Mesendoderm (in vitro differentiated cells): Measurements from ENCODE around the gene MOSMO.

Experiments
- DNase-seq: peaks from one replicate; pipeline ENCODE4 v3.0.0; 2013
- H2AK5ac ChIP-seq: 2 replicates; pipeline ENCODE4 v1.6.1; 2013; ENCODE audit warnings: low read length, inconsistent platforms
- H2BK120ac ChIP-seq: 2 replicates; pipeline ENCODE4 v1.6.1; 2013; ENCODE audit warnings: low read depth, mild to moderate bottlenecking, low read length, moderate library complexity, mixed read lengths
- H2BK15ac ChIP-seq: replicated peaks from 2 replicates; pipeline ENCODE4 v1.6.1; 2013; ENCODE audit warnings: low read depth, mild to moderate bottlenecking, moderate library complexity
- H2BK5ac ChIP-seq: 2 replicates; pipeline ENCODE4 v1.6.1; 2013; ENCODE audit warnings: low read length, inconsistent platforms
- H3K18ac ChIP-seq: 2 replicates; pipeline ENCODE4 v1.6.1; 2013; ENCODE audit warnings: mild to moderate bottlenecking, low read length, mixed read lengths
- H3K23ac ChIP-seq: one replicate; pipeline ENCODE4 v1.6.1; 2013; ENCODE audit warnings: low read length
- H3K27ac ChIP-seq: 2 replicates; pipeline ENCODE4 v1.5.1; 2013; ENCODE audit warnings: low read depth, mild to moderate bottlenecking, inconsistent platforms, low read length, moderate library complexity
- H3K27me3 ChIP-seq: 2 replicates; pipeline ENCODE4 v1.6.1; 2013; ENCODE audit warnings: low read length, control low read depth, mild to moderate bottlenecking, inconsistent platforms; ENCODE audit not compliant: insufficient read depth, poor library complexity
- H3K36me3 ChIP-seq: 2 replicates; pipeline ENCODE4 v1.6.1; 2013; ENCODE audit warnings: low read length, inconsistent platforms; ENCODE audit not compliant: control insufficient read depth, insufficient read depth
- H3K4ac ChIP-seq: one replicate; pipeline ENCODE4 v1.6.1; 2013; ENCODE audit warnings: low read depth, mild to moderate bottlenecking, low read length, moderate library complexity
- H3K4me1 ChIP-seq: 2 replicates; pipeline ENCODE4 v1.6.1; 2013; ENCODE audit warnings: low read depth, low read length, inconsistent platforms; ENCODE audit not compliant: control insufficient read depth
- H3K4me2 ChIP-seq: 2 replicates; pipeline ENCODE4 v1.6.1; 2013; ENCODE audit warnings: low read length
- H3K4me3 ChIP-seq: 2 replicates; pipeline ENCODE4 v1.5.1; 2013; ENCODE audit warnings: mild to moderate bottlenecking, low read length
- H3K56ac ChIP-seq: one replicate; pipeline ENCODE4 v1.6.1; 2013; ENCODE audit warnings: low read length
- H3K79me1 ChIP-seq: 2 replicates; pipeline ENCODE4 v1.6.1; 2013; ENCODE audit warnings: low read length, inconsistent platforms
- H3K79me2 ChIP-seq: 2 replicates; pipeline ENCODE4 v1.6.1; 2013; ENCODE audit warnings: mild to moderate bottlenecking, low read length; ENCODE audit not compliant: control insufficient read depth, insufficient read depth
- H3K9ac ChIP-seq: 2 replicates; pipeline ENCODE4 v1.6.1; 2013; ENCODE audit warnings: low read length, inconsistent platforms
- H4K5ac ChIP-seq: one replicate; pipeline ENCODE4 v1.6.1; 2013; ENCODE audit warnings: low read length
- H4K8ac ChIP-seq: one replicate; pipeline ENCODE4 v1.6.1; 2013; ENCODE audit warnings: low read depth, mild to moderate bottlenecking, control low read depth, low read length, moderate library complexity
- WGBS: extraction: QIAGEN DNeasy Blood & Tissue Kit; methylation state at CpG from one replicate; pipeline ENCODE4 v1.1.7; 2013; ENCODE audit warnings: low lambda C conversion rate, missing lambda C conversion rate; ENCODE audit not compliant: insufficient coverage; ENCODE audit errors: extremely low coverage; 5-methylcytosine and 5-hydroxymethylcytosine counted together

MOSMO gene

GRCh38 chr16:22075776-22076175 lies 67.9 kb downstream of the MOSMO start:
- no peak overlapping the region for H3K4me2 ChIP-seq
- no peak overlapping the region for H2BK5ac ChIP-seq
- no peak for DNase-seq
- H3K18ac ChIP-seq, result no peak overlapping the region
- H3K56ac ChIP-seq, result no peak overlapping the region
- WGBS, result no CpG with 5 or more reads among the region's 1 CpG
- H2AK5ac ChIP-seq, result no peak overlapping the region
- no peaks in the 10 kb centered on the region for H3K4me1 ChIP-seq
- no peak overlapping the region for H4K5ac ChIP-seq
- no peak overlapping the region for H4K8ac ChIP-seq
- H3K23ac ChIP-seq, result no peak overlapping the region
- peaks cover 2% of the 10 kb centered on the region for H3K79me1 ChIP-seq
- H2BK15ac ChIP-seq, result no peak overlapping the region
- no peak overlapping the region for H3K4me3 ChIP-seq
- no peak overlapping the region for H3K27ac ChIP-seq
- H3K79me2 ChIP-seq, result no peaks in the 10 kb centered on the region
- no peak overlapping the region for H3K9ac ChIP-seq
- H2BK120ac ChIP-seq, result no peak overlapping the region
- no peaks in the 10 kb centered on the region for H3K36me3 ChIP-seq
- no peaks in the 10 kb centered on the region for H3K27me3 ChIP-seq
- H3K4ac ChIP-seq, result no peak overlapping the region

- Histone ChIP-seq H3K4ac (no peak overlapping the region), H2BK5ac (no peak overlapping the region), H3K9ac (no peak overlapping the region), H3K36me3 (no peaks in the 10 kb centered on the region), H4K5ac (no peak overlapping the region), H4K8ac (no peak overlapping the region), H3K56ac (no peak overlapping the region), H3K4me1 (no peaks in the 10 kb centered on the region), H3K27me3 (no peaks in the 10 kb centered on the region), H3K23ac (no peak overlapping the region), H3K4me3 (no peak overlapping the region), H3K27ac (no peak overlapping the region), H2AK5ac (no peak overlapping the region), H3K79me1 (peaks cover 2% of the 10 kb centered on the region), H3K18ac (no peak overlapping the region), H3K79me2 (no peaks in the 10 kb centered on the region), H2BK120ac (no peak overlapping the region), H3K4me2 (no peak overlapping the region), H2BK15ac (no peak overlapping the region)
- no CpG with 5 or more reads among the region's 8 CpGs for WGBS
- peak; percentile 63 for DNase-seq
Observed at GRCh38 chr16:22077700-22078313, 69.9 kb downstream of the MOSMO start.

GRCh38 chr16:22078656-22079055 lies 70.7 kb downstream of the MOSMO start:
- H3K27me3 ChIP-seq, result no peaks in the 10 kb centered on the region
- H3K79me1 ChIP-seq, result peaks cover 2% of the 10 kb centered on the region
- no peak overlapping the region for H2BK5ac ChIP-seq
- no peak overlapping the region for H3K9ac ChIP-seq
- no peak overlapping the region for H3K4me2 ChIP-seq
- no peaks in the 10 kb centered on the region for H3K36me3 ChIP-seq
- H3K18ac ChIP-seq, result no peak overlapping the region
- no peak overlapping the region for H3K4me3 ChIP-seq
- H3K27ac ChIP-seq, result no peak overlapping the region
- H2BK15ac ChIP-seq, result no peak overlapping the region
- H3K56ac ChIP-seq, result no peak overlapping the region
- WGBS, result no CpG with 5 or more reads among the region's 1 CpG
- H3K4me1 ChIP-seq, result no peaks in the 10 kb centered on the region
- H3K23ac ChIP-seq, result no peak overlapping the region
- H4K8ac ChIP-seq, result no peak overlapping the region
- no peak overlapping the region for H2AK5ac ChIP-seq
- no peak for DNase-seq
- no peak overlapping the region for H4K5ac ChIP-seq
- H2BK120ac ChIP-seq, result no peak overlapping the region
- H3K4ac ChIP-seq, result no peak overlapping the region
- no peaks in the 10 kb centered on the region for H3K79me2 ChIP-seq

- Histone ChIP-seq H3K27me3 (no peaks in the 10 kb centered on the region), H3K36me3 (no peaks in the 10 kb centered on the region), H2BK15ac (no peak overlapping the region), H3K79me1 (no peaks in the 10 kb centered on the region), H3K4me2 (no peak overlapping the region), H3K4me1 (no peaks in the 10 kb centered on the region), H2AK5ac (no peak overlapping the region), H3K23ac (no peak overlapping the region), H3K79me2 (no peaks in the 10 kb centered on the region), H3K18ac (no peak overlapping the region), H3K56ac (no peak overlapping the region), H2BK5ac (no peak overlapping the region), H3K4me3 (no peak overlapping the region), H3K4ac (no peak overlapping the region), H4K5ac (no peak overlapping the region), H3K9ac (no peak overlapping the region), H2BK120ac (no peak overlapping the region), H3K27ac (no peak overlapping the region), H4K8ac (no peak overlapping the region)
- no CpG with 5 or more reads among the region's 3 CpGs for WGBS
- no peak for DNase-seq
Observed at GRCh38 chr16:22081050-22081449, 73.1 kb downstream of the MOSMO start.

GRCh38 chr16:22086440-22086839 lies 78.5 kb downstream of the MOSMO start:
- H4K5ac ChIP-seq, result no peak overlapping the region
- no peaks in the 10 kb centered on the region for H3K79me1 ChIP-seq
- no peak overlapping the region for H3K4me2 ChIP-seq
- H2BK5ac ChIP-seq, result no peak overlapping the region
- no peak overlapping the region for H3K4ac ChIP-seq
- no CpG with 5 or more reads among the region's 1 CpG for WGBS
- no peak overlapping the region for H3K23ac ChIP-seq
- H3K36me3 ChIP-seq, result no peaks in the 10 kb centered on the region
- no peak overlapping the region for H2AK5ac ChIP-seq
- no peak overlapping the region for H2BK120ac ChIP-seq
- H3K79me2 ChIP-seq, result no peaks in the 10 kb centered on the region
- H3K56ac ChIP-seq, result no peak overlapping the region
- H2BK15ac ChIP-seq, result no peak overlapping the region
- no peak overlapping the region for H4K8ac ChIP-seq
- H3K27ac ChIP-seq, result no peak overlapping the region
- H3K9ac ChIP-seq, result no peak overlapping the region
- H3K4me1 ChIP-seq, result no peaks in the 10 kb centered on the region
- H3K27me3 ChIP-seq, result no peaks in the 10 kb centered on the region
- no peak overlapping the region for H3K18ac ChIP-seq
- DNase-seq, result no peak
- H3K4me3 ChIP-seq, result no peak overlapping the region

GRCh38 chr16:22088642-22089041 lies 80.7 kb downstream of the MOSMO start:
- H3K36me3 ChIP-seq, result no peaks in the 10 kb centered on the region

More at GRCh38 chr16:22088642-22089041, 80.7 kb downstream of the MOSMO start:
- Histone ChIP-seq H3K56ac (no peak overlapping the region), H2AK5ac (no peak overlapping the region), H2BK120ac (no peak overlapping the region), H2BK5ac (no peak overlapping the region), H3K4me3 (no peak overlapping the region), H3K9ac (no peak overlapping the region), H3K27ac (no peak overlapping the region), H3K4me2 (no peak overlapping the region), H3K18ac (no peak overlapping the region), H3K4me1 (no peaks in the 10 kb centered on the region), H4K8ac (no peak overlapping the region), H4K5ac (no peak overlapping the region), H3K79me1 (no peaks in the 10 kb centered on the region), H3K23ac (no peak overlapping the region), H2BK15ac (no peak overlapping the region), H3K27me3 (no peaks in the 10 kb centered on the region), H3K4ac (no peak overlapping the region), H3K79me2 (no peaks in the 10 kb centered on the region)
- WGBS, result no CpG with 5 or more reads among the region's 1 CpG
- no peak for DNase-seq
